ENCODE results near the gene C1orf21. TPM values are rescaled to one million over a fixed set of nuclear protein-coding genes. Genes with fewer than 3 reads are reported as not detected.

C1orf21 gene
- total RNA-seq, 6 experiments from 2014 or later: 4.3 to 29.2 (median 13.1) TPM

- H3K27me3 ChIP-seq: no peaks in the 10 kb centered on the region
- no peak overlapping the region for H3K27ac ChIP-seq
- no peaks in the 10 kb centered on the region for H3K36me3 ChIP-seq
- 72% methylated on average over 7 of the region's 9 CpGs for WGBS (ENCODE audit: insufficient coverage, low coverage, low lambda C conversion rate, missing lambda C conversion rate)
- no peak overlapping the region for H3K4me3 ChIP-seq
- no peaks in the 10 kb centered on the region for H3K4me1 ChIP-seq
- TF ChIP-seq, protein P1, sequence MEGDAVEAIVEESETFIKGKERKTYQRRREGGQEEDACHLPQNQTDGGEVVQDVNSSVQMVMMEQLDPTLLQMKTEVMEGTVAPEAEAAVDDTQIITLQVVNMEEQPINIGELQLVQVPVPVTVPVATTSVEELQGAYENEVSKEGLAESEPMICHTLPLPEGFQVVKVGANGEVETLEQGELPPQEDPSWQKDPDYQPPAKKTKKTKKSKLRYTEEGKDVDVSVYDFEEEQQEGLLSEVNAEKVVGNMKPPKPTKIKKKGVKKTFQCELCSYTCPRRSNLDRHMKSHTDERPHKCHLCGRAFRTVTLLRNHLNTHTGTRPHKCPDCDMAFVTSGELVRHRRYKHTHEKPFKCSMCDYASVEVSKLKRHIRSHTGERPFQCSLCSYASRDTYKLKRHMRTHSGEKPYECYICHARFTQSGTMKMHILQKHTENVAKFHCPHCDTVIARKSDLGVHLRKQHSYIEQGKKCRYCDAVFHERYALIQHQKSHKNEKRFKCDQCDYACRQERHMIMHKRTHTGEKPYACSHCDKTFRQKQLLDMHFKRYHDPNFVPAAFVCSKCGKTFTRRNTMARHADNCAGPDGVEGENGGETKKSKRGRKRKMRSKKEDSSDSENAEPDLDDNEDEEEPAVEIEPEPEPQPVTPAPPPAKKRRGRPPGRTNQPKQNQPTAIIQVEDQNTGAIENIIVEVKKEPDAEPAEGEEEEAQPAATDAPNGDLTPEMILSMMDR (IDR thresholded peaks at IDR 0.05): no peak
- no peak for TF ChIP-seq POLR2A (IDR thresholded peaks at IDR 0.05)
- DNase-seq (no peak), ATAC-seq (peak in 3 of 4 donors; percentile 25 to 60 (median 40))
- intact Hi-C loops (cut with DNase I): no loop called here
- H3K9me3 ChIP-seq: peaks cover 0 to 4% (median 0%) of the 10 kb centered on the region in 4 donors
These were observed 154.8 kb downstream of the C1orf21 start for GRCh38 chr1:184541537-184542152.

GRCh38 chr1:184542291-184542690 lies 155.5 kb downstream of the C1orf21 start:
- DNase-seq: no peak
- Histone ChIP-seq H3K4me1 (no peaks in the 10 kb centered on the region), H3K36me3 (no peaks in the 10 kb centered on the region), H3K27ac (no peak overlapping the region), H3K9me3 (peaks cover 0 to 4% (median 0%) of the 10 kb centered on the region in 4 donors), H3K4me3 (no peak overlapping the region), H3K27me3 (no peaks in the 10 kb centered on the region)
- no peak for ATAC-seq
- intact Hi-C loops (cut with DNase I): no loop called here
- no peak for TF ChIP-seq POLR2A (IDR thresholded peaks at IDR 0.05)
- TF ChIP-seq, protein P1 (IDR thresholded peaks at IDR 0.05): no peak
- 81% methylated on average over 3 of the region's 3 CpGs for WGBS (ENCODE audit: insufficient coverage, low coverage, low lambda C conversion rate, missing lambda C conversion rate)

GRCh38 chr1:184545601-184546000 lies 158.8 kb downstream of the C1orf21 start:
- Histone ChIP-seq H3K9me3 (no peaks in the 10 kb centered on the region), H3K27ac (no peak overlapping the region), H3K4me3 (no peak overlapping the region), H3K27me3 (no peaks in the 10 kb centered on the region), H3K4me1 (no peaks in the 10 kb centered on the region), H3K36me3 (no peaks in the 10 kb centered on the region)
- intact Hi-C loops (cut with DNase I): no loop called here
- DNase-seq (no peak), ATAC-seq (no peak)
- WGBS (ENCODE audit: insufficient coverage, low coverage, low lambda C conversion rate, missing lambda C conversion rate): 78% methylated on average over 3 of the region's 4 CpGs
- TF ChIP-seq, protein P1 (IDR thresholded peaks at IDR 0.05): no peak
- TF ChIP-seq POLR2A (IDR thresholded peaks at IDR 0.05): no peak

GRCh38 chr1:184552446-184552845 lies 165.6 kb downstream of the C1orf21 start:
- Histone ChIP-seq H3K9me3 (no peaks in the 10 kb centered on the region), H3K27ac (no peak overlapping the region), H3K27me3 (no peaks in the 10 kb centered on the region), H3K4me3 (no peak overlapping the region), H3K4me1 (no peaks in the 10 kb centered on the region), H3K36me3 (no peaks in the 10 kb centered on the region)
- TF ChIP-seq, protein P1 (IDR thresholded peaks at IDR 0.05): no peak
- TF ChIP-seq POLR2A (IDR thresholded peaks at IDR 0.05): no peak
- ATAC-seq (no peak), DNase-seq (no peak)
- WGBS (ENCODE audit: insufficient coverage, low coverage, low lambda C conversion rate, missing lambda C conversion rate): 59% methylated on average over 1 of the region's 1 CpG
- intact Hi-C loops (cut with DNase I): no loop called here
